Measurements from ENCODE around the gene FLNA.
A peak's percentile ranks its signal among the peaks of the same experiment; 100 is the strongest.
"Not testable (repeated sequence)": the region's sequence is repeated elsewhere in the genome, so short reads cannot be mapped to it uniquely, and the experiment has no call there.

The FLNA gene

GRCh38 chrX:154398668-154399526, 24.5 kb upstream of the FLNA start:
- peak; percentile 26 for DNase-seq

DNA sequence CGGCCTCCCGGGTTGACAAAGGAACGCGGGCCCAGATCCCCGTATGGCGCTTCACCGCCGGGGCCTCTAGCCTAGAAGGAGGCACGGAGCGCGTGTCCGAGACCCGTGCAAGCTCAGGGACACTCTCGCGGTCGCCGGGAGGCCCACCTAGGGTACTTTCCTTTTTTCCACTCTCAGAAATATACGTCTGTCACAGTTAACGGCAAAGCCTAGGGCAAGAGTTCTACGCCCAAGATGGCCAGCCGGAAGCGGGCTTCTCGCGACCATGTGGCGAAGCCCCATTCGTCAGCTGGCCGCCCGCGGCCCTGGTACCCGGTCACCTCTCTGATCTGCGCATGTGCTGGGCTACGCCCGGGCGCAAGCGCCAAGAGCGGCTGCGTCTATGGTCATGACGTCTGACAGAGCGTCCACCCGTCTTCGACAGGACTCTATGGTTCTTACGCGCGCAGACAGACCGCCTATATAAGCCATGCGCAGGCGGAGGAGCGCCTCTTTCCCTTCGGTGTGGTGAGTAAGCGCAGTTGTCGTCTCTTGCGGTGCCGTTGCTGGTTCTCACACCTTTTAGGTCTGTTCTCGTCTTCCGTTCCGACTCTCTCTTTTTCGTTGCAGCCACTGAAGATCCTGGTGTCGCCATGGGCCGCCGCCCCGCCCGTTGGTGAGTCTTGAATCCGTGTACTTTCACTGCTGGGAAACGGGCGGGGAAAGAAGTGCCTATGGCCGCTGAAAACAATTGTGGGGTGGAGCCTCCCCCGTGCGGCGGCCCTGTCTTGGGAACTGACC, 23.6 kb upstream of the FLNA start, which contains the start of gene RPL10:
RPL10 (plus strand) TSS at position 490 of the 780 bp plus-strand sequence; CDS start at position 633, 143 bp downstream.
- peak; percentile 73 for DNase-seq

DNA sequence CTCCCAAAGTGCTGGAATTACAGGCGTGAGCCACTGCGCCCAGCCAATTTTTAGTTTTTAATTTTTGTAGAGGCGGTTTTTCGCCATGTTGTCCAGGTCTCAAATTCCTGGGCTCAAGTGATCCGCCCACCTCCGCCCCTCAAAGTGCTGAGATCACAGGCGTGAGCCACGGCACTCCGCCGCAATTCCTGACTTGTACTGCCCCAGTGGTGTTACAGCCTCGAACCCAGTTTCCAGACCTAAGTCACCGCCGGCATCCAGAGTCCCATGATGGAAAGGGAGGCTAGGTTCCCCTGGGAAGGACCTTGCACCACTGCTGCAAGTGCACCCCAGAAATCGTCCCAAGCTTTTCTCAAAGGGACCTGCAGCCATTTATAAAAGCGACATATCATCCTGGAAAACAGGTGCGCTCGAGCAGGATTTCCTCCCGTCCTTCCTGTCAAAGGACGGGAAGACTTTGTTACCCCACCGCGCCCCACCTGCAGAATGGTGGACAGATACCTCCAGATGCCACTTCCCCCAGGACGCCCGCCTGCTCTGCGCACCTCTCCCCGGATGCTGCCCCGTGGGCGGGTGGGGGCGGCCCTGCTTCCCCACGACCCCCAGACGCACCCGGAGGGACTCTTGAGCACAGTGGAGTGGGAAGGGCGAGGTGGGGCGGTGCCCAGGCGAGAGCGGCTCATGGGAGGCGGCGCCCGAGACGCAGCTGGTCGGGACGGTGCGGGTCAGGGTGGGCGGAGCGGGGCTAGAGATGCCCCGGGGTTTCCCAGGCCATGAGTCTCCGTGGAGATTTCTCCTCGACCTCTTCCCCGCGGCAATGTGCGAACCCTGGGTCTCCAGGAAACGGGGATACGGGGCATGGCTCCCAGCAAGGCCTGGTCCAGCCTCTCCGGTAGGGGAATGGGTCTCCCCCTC, 22.8 kb upstream of the FLNA start:
- DNase-seq, result no peak

DNA sequence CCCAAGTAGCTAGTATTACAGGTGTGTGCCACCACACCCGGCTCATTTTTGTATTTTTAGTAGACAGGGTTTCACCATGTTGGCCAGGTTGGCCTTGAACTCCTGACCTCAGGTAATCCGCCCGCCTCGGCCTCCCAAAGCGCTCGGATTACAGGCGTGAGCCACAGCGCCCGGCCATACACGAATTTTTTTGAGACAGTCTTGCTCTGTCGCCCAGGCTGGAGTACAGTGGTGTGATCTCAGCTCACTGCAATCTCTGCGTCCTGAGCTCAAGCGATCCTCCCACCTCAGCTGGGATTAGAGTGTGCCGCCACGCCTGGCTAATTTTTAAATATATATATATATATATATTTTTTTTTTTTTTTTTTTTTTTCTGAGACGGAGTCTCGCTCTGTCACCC, 21.9 kb upstream of the FLNA start:
- not testable (repeated sequence) for DNase-seq

- not testable (repeated sequence) for DNase-seq
Observed at GRCh38 chrX:154389812-154390747, 15.6 kb upstream of the FLNA start.

- DNase-seq, result not testable (repeated sequence)
Observed at GRCh38 chrX:154388649-154389048, 14.2 kb upstream of the FLNA start.

DNA sequence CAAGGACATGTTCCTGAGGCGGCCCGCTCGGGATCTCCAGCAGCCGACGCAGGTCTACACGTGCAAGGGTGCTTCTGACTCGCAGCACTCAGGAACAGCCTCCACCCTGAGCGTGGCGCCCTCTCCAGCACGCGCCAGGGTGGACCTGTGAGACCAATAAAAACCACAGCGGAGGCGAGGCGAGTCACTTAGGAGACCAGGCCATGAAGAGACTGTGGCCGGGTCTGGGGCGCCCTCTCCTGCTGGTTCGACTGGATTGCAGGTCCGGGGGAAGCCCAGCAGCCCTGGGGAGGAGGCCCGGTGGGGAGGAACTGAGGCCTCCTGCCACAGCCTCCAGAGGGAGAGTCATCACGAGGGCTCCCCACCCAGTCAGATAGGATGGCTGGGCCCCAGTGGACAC, 13.7 kb upstream of the FLNA start:
- not testable (repeated sequence) for DNase-seq

DNA sequence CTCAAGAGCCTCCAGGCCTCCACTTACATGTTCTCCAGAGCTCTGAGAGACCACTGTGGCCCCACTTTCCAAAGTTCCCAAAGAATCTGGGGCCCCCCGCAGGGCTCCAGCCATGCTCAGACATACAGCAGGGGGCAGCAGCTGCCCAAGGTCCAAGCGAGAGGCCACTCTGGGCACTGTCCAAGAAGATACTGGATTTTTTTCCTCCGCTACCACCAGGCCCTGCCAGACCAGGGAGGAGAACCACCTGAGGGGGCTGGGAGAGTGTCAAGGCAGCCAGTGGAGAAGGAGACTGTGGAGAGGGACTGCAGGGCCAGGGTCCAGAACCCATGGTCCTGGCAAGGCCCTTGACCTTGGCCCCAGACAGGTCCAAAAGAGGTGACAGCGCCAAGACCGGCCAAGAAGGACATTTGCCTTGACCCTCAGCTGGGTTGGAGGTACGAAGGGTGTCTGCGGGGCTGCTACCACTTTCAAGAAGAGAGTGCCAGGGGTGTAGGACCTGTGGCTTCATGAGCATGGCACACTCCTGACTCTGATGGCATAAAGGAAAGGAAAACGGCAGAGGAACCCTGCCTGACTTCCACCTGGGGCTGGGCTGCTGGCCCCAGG, 10.0 kb upstream of the FLNA start:
- no peak for DNase-seq

DNA sequence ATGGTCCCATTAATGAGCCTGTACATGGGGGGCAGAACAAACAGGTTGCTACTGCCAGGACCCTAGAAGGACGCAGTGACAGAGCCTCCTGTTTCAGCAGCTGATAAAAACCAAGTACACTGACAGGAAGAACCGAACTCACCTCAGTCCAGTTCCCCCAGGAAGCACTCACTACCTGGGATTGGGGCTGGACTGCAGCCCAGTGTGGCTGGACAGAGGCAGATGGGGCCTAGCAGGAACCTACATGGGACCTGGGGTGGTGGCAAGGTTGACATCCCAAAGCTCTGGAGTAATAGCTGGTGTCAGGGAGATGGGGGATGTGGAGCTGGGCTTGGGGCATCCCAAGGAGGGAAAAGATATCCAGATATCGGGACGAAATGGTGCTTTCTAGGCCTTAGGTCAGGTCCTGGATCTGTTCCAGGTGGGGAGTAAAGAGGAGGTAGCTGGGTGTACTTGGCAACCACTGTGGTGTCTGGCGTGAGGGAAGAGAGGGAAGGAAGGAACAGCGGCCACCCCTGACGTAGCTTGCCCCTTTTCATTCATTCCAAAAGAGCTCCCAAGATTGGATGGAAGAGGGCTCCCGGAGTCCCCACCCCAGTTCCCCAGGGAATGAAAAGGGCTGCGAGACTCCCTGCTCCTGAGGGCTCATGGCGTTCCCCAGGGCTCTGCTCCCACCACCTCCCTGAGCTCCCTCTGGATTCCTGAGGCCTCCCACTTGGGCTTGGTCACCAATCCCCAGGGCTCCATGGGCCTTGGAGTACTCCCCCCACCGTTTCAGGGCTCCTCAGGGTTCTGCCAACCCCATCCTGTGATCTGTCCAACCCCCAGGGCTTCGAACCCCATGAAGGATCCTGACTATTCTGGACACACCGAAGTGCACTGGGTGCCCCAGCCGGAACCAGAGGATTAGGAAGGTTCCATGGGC, 9.2 kb upstream of the FLNA start:
- no peak for DNase-seq

- no peak for DNase-seq
Observed at GRCh38 chrX:154382483-154383069, 8.1 kb upstream of the FLNA start.

GRCh38 chrX:154381271-154381670, 6.8 kb upstream of the FLNA start:
- DNase-seq, result no peak

DNA sequence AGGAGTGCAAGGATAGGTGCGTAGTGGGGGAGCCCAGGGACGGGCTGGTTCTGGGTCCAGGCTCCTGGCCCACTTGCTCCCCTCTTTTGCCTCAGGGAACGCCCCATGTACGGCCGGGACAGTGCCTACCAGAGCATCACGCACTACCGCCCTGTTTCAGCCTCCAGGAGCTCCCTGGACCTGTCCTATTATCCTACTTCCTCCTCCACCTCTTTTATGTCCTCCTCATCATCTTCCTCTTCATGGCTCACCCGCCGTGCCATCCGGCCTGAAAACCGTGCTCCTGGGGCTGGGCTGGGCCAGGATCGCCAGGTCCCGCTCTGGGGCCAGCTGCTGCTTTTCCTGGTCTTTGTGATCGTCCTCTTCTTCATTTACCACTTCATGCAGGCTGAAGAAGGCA, 6.4 kb upstream of the FLNA start:
- no peak for DNase-seq

DNA sequence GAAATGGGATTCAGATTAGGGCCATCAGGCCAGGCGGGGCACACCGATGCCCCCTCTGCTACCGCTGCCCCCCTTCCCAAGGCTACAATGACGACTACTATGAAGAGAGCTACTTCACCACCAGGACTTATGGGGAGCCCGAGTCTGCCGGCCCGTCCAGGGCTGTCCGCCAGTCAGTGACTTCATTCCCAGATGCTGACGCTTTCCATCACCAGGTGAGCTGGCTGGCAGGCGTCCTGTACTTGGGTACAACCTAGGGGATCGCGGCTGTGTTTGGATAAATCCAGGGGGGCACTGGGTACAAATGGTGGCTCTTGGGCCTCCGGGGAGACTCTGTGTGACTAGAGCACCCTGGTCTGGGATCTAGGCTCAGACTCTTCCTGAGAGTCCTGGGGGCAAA, 5.7 kb upstream of the FLNA start:
- no peak for DNase-seq

- no peak for DNase-seq
Observed at GRCh38 chrX:154379569-154379951, 5.1 kb upstream of the FLNA start.

DNA sequence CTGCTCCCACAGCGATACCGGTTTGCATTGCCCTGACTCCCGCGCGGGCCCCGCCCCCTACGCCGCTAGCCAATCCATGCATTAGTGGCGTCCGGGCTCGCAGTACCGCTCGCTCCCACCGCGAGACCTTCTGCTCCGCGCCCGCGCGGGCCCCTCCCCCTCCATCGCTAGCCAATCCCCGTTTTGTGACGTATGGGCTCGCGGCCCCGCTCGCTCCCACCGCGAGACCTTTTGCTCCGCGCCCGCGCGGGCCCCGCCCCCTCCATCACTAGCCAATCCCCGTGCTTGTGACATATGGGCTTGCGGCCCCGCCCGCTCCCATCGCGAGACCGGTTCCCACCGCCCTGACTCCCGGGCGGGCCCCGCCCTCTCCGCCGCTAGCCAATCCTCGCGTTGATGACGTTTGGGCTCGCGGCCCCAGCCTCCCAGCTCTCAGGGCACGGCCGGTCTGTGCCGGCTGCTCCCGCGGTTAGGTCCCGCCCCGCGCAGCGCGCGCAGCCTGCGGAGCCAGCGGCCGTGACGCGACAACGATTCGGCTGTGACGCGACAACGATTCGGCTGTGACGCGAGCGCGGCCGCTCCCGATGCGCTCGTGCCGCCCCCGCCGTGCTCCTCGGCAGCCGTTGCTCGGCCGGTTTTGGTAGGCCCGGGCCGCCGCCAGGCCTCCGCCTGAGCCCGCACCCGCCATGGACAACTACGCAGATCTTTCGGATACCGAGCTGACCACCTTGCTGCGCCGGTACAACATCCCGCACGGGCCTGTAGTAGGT, 4.5 kb upstream of the FLNA start, which contains the start of gene EMD:
EMD (plus strand) TSS at position 497 of the 770 bp plus-strand sequence; CDS start at position 687, 190 bp downstream.
- peak; percentile 89 for DNase-seq

DNA sequence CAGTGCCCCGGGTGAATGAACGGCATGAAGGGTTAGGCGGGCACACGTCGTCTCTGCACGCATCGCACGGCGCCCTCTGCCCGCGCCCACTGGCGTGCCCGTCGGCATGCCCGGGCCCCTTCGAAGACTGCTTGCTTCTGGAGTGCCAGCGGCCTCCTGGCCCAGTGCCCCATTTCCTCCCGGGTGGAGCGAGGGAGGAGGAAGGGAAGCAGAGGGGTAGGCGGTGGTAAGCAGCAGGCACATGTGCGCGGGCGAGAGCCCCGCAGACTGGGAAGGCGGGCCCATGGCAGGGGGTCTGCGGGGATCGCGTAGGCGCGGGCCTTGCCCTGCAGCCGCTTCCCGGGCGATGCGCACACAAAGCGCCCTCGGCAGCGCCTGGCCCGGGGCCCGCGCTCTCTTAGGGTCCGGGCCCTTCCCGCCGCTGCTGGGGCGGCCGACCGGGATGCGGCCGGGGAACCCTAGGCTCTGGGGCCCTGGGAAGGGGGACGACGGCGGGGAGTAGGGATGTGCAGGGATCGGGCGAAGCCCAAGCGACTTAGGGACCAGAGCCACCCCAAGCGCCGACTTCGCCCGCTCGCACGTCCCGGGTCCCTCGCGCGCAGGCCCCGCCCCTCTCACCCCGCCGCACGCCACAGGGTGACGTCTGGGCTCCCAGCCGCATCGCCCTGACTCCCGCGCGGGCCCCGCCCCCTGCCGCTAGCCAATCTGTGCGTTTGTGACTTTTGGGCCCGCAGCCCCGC, 3.8 kb upstream of the FLNA start:
- DNase-seq, result no peak

GRCh38 chrX:154376774-154377173, 2.3 kb upstream of the FLNA start:
- DNase-seq, result no peak

- DNase-seq, result no peak
Observed at GRCh38 chrX:154375156-154375504, 696 bp upstream of the FLNA start.
